HEK293 (cell line): Measurements from ENCODE around the gene B9D1.

Source experiments
- ATF2 ChIP-seq: fragments of 450-650 bp; formaldehyde crosslinking; IDR thresholded peaks from 2 replicates; pipeline ENCODE4 v1.5.1; 2016; ENCODE audit warnings: missing biosample characterization, missing genetic modification characterization, low read depth
- CTCF ChIP-seq: fragments of 450-650 bp; formaldehyde crosslinking; IDR thresholded peaks from 2 replicates; pipeline ENCODE4 v1.5.1; 2016; ENCODE audit warnings: missing biosample characterization, missing genetic modification characterization
- REST ChIP-seq: fragments of 450-650 bp; formaldehyde crosslinking; IDR thresholded peaks from 2 replicates; pipeline ENCODE4 v1.5.1; 2016; ENCODE audit warnings: missing biosample characterization, missing genetic modification characterization
- ZNF707 ChIP-seq: fragments of 450-650 bp; formaldehyde crosslinking; IDR thresholded peaks from 2 replicates; pipeline ENCODE4 v1.5.1; 2016; ENCODE audit warnings: missing biosample characterization, missing genetic modification characterization

GRCh38 chr17:19409509-19409908, 47.0 kb upstream of the B9D1 start:
- TF ChIP-seq REST (tag by site-specific recombination): no peak
- no peak for TF ChIP-seq ATF2
- no peak for TF ChIP-seq ZNF707 (tag by site-specific recombination)
- no peak for TF ChIP-seq CTCF (tag by site-specific recombination)
